ENCODE data around the gene ASB2. TPM values are rescaled to one million over a fixed set of nuclear protein-coding genes. Genes with fewer than 3 reads are reported as not detected.

ASB2 gene
- total RNA-seq, 1 donor from 2014 or later = 0.67 TPM

- Mint-ChIP-seq H3K27ac (ENCODE audit: unreplicated experiment) (peak overlapping the region; percentile 41), H3K36me3 (ENCODE audit: low read depth) (no peaks in the 10 kb centered on the region), H3K9me3 (ENCODE audit: low read depth) (no peaks in the 10 kb centered on the region), H3K27me3 (ENCODE audit: low read depth) (peaks cover 8% of the 10 kb centered on the region), H3K4me3 (ENCODE audit: unreplicated experiment) (no peak overlapping the region), H3K4me1 (ENCODE audit: low read depth) (peaks cover 43% of the 10 kb centered on the region)
- peak; percentile 18 for DNase-seq (ENCODE audit: low spot score)
- peak; percentile 62 for TF ChIP-seq CTCF (IDR thresholded peaks at IDR 0.05)
Measured at GRCh38 chr14:93984987-93985410, 8.6 kb upstream of the ASB2 start.

DNA sequence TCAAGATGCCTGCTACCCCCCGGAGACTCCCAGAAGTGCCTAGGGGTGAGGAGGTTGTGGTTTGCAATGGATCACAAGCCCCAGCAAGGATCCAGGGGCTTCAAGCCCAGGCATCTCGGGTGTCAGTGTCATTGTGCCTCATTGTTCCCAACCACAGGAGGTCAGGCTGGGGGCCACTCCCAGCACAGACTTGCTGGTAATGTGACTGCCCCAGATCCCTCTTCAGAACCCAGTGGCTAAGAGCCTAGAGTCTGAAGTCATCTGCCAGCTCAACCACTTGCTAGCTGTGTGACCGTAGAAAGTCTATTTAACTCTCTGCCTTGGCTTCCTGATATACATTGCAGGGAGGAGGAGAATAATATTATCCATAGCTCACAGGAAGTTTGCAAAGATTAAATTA lies 7.7 kb upstream of the ASB2 start:
- Mint-ChIP-seq H3K27ac (ENCODE audit: unreplicated experiment) (no peak overlapping the region), H3K4me3 (ENCODE audit: unreplicated experiment) (no peak overlapping the region), H3K36me3 (ENCODE audit: low read depth) (no peaks in the 10 kb centered on the region), H3K27me3 (ENCODE audit: low read depth) (peaks cover 6% of the 10 kb centered on the region), H3K9me3 (ENCODE audit: low read depth) (no peaks in the 10 kb centered on the region), H3K4me1 (ENCODE audit: low read depth) (peaks cover 43% of the 10 kb centered on the region)
- TF ChIP-seq CTCF (IDR thresholded peaks at IDR 0.05) = no peak
- DNase-seq (ENCODE audit: low spot score) = peak; percentile 46

GRCh38 chr14:93982230-93983007 lies 6.0 kb upstream of the ASB2 start:
- Mint-ChIP-seq H3K27me3 (ENCODE audit: low read depth) (peaks cover 8% of the 10 kb centered on the region), H3K27ac (ENCODE audit: unreplicated experiment) (no peak overlapping the region), H3K36me3 (ENCODE audit: low read depth) (no peaks in the 10 kb centered on the region), H3K4me1 (ENCODE audit: low read depth) (peaks cover 43% of the 10 kb centered on the region), H3K9me3 (ENCODE audit: low read depth) (no peaks in the 10 kb centered on the region), H3K4me3 (ENCODE audit: unreplicated experiment) (no peak overlapping the region)
- peak; percentile 82 for DNase-seq (ENCODE audit: low spot score)
- TF ChIP-seq CTCF (IDR thresholded peaks at IDR 0.05) = no peak

GRCh38 chr14:93981316-93982229 lies 5.2 kb upstream of the ASB2 start:
- Mint-ChIP-seq H3K4me1 (ENCODE audit: low read depth) (peaks cover 38% of the 10 kb centered on the region), H3K36me3 (ENCODE audit: low read depth) (peaks cover 2% of the 10 kb centered on the region), H3K4me3 (ENCODE audit: unreplicated experiment) (no peak overlapping the region), H3K9me3 (ENCODE audit: low read depth) (no peaks in the 10 kb centered on the region), H3K27me3 (ENCODE audit: low read depth) (peaks cover 12% of the 10 kb centered on the region), H3K27ac (ENCODE audit: unreplicated experiment) (peak overlapping the region; percentile 74)
- peak; percentile 67 for DNase-seq (ENCODE audit: low spot score)
- no peak for TF ChIP-seq CTCF (IDR thresholded peaks at IDR 0.05)

Measured in chondrocyte (in vitro differentiated cells).